Testis (tissue), 2 donors: Measurements from ENCODE around the gene CCDC92B.

Experiments
- CTCF ChIP-seq, 3 experiments: fragments of 450-650 bp in 2 of 3; fragments of 200-600 bp in 1 of 3; sonication (generic) in 1 of 3; IDR thresholded peaks; one replicate each; pipeline ENCODE4 v1.5.1; 2016 to 2019; ENCODE audit warnings: antibody characterized with exemption in 3 of 3, mild to moderate bottlenecking in 2 of 3, moderate library complexity in 1 of 3
- POLR2A ChIP-seq: fragments of 450-650 bp; IDR thresholded peaks from one replicate; pipeline ENCODE4 v1.6.1; 2017; ENCODE audit warnings: antibody characterized with exemption, mild to moderate bottlenecking, moderate library complexity

- no peak for TF ChIP-seq POLR2A
- no peak for TF ChIP-seq CTCF (IDR thresholded peaks at IDR 0.05)
Observed at GRCh38 chr17:2695243-2695960, 54.0 kb downstream of the CCDC92B start.
